IPS-NIHi11 (cell line): ENCODE results near the gene MCTP2.

Source experiments
- DNase-seq: peaks from one replicate; pipeline ENCODE4 v3.0.0; 2012; ENCODE audit warnings: mixed read lengths, low spot score

The MCTP2 gene

DNA sequence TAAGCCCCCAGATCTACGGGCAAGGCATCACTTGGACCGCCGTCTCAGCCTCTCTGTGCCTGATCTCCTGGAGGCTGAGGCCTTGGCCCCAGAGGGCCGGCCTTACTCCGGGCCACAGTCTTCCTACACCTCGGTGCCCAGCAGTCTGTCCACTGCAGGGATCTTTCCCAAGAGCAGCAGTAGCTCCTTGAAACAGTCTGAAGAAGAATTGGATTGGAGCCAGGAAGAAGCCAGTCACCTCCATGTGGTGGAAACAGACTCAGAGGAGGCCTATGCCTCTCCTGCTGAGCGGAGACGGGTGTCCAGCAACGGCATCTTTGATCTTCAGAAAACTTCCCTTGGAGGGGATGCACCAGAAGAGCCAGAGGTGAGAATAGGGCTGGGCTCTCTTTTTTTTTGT lies 67.0 kb downstream of the MCTP2 start:
- no peak for DNase-seq

DNA sequence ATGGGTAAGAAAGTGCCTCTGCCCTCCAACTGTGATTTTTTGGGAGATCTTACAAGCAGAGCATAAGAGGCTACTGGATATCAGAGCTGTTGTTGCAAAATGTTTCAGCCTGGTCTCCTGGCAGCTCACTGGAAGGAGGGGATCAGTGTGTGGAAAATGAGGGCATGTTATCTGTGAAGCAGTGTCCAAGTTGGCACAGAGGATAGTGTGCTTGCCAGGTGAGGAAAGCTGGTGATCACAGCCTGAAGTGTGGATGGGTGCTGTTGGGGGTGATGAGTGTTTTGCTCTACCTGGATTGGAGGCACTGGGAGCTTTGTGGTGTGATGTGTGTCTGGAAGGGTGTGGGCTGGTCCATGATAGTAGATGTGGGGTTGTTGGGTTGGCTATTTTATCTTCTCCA lies 69.3 kb downstream of the MCTP2 start:
- no peak for DNase-seq

DNA sequence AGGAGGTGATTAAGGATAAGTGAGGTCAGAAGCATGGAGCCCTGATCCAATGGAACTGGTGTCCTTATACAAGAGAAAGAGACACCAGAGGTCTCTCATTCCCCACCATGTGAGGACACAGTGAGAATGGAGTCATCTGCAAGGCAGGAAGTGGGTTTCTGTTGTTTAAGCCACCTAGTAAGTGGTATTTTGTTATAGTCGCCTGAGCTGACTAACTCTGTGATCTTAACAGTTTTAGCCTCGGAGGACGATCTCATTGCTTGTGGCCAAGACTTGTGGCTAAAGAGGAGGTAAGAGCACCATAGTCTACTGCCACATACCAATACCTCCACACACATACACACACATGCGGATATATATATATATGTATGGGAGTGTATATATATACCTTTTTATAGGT lies 73.8 kb downstream of the MCTP2 start:
- no peak for DNase-seq

DNA sequence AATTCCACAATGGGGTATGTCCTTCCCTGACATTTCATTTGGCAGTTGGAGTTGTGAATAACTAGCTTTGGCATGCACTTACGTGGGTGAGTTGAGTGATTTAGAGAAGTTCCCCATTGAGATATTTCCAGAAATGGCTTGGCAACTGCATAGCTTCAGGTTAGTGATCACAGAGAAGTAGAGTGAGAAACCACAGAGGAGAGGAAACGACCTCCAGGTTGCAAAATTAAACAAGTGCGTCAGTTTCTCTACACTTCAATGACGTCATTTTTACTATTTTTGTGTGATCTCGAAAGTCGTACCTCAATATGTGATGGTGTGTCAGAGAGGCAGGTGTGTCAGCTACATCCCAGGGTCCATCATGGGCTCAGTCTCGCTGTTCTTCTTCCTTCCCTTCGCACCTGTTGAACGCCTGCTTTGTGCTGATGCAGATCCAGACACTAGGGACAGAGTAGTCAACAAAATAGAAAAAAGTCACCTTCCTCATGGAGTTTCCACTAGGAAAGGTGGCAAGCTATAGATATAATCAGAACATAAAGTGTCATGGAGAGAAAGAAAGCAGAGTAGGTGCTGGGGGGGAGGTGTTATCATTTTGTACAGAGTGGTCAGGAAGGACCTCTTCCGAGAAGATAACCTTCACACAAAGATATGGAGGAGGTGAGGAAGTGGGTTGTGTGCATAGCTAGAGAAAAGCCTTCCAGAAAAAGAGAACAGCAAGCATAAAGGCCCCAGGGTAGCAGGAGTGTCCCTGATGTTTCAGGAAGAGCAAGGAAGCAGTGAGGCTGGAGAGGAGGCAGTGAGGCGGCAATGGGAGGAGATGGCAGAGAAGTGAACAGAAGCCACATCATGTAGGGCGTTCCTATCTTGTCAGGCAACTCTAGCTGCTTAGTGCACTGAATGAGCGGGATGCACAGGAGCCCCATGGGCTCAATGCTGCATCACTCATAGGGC lies 75.6 kb downstream of the MCTP2 start:
- DNase-seq = no peak

DNA sequence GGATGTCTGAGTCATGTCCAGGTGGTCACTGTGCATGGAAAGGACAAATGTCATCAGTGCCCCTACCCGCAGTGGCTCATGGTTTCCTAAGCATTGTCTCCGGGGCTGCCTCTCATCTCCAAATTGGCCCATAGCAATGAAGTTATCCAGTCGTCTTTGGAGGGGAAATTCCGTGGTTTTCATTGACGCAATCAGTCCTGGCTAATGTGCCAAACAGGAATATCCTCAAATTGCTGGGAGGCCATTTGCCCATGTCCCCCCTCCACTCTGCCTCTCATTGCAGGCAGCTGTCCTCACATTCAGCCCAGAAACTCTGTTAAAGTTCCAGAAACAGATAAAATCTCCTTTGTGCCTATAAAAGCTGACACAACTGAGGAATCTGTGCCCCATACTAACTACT lies 81.6 kb downstream of the MCTP2 start:
- DNase-seq = no peak

DNA sequence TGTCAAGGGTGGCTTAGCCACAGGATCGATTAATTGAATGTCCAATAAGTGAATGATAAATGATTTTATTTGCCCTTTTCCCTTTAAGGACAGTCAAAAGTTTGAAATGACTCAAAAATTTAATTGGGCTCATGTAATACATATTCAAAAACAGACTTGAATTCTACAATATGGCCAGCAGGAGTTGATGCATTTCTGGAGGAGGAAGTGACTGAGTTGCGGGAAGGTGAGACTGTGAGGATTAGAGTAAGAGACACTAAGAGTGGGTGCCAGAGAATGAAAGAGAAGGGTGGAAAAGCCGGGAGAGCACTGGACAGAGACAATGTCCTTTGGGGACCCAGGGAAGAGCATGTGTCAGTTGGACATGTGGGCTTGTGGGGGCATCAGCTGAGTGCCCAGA lies 83.3 kb downstream of the MCTP2 start:
- no peak for DNase-seq

DNA sequence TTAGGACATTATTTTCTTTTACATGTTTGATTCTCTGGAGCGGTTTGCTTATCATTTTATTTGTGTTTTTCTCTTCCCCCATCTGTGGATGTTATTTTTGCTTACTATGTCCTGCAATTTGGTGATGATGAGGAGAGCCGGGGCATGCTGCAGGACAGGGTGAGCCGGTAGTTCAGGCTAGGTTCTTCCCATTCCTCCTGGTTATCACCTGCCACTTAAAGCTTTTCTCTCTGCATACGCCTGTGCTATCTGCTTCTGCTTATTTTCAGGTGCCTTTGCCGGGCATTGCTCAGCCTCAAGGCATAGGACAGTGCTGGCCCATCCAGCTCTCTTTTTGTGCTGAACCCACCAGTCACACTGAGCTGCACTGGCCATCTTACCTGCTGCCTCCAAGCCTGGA lies 85.8 kb downstream of the MCTP2 start:
- no peak for DNase-seq

DNA sequence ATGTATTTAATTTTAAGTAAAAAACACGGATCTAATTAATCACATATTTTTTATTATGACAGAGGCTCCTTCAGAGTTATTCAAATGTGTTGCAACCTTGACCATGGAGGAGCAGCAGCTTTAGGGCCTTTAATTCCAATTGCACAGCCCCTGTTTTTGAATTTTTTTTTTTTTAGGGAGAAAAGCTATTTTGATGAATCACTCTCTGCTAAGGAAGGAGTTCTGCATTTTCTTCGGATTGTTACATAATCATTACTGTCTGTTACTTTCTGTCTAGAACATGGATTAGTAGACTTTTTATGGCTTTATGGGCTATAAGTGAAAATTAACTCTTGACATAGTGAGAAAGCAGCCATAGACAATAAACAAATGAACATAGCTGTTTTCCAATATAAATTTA lies 90.8 kb downstream of the MCTP2 start:
- DNase-seq = no peak

DNA sequence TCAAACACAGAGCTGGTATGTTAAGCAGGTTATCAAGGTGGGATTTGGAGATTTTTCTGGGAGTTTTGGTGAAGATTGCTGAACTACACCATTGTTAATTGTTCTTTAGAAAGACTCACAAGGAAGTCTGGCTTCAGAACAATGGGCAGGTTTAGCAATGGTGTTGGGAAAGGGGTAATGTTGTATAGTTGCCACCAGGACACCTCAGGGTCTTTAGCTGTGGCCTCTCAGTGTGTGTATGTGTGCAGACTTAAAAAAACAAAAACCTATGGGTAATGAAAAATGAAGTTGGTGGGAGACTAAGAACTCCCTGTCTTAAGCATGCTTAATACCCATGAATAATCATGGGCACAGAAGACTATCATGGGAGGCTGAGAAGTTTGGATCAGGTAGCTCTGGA lies 91.7 kb downstream of the MCTP2 start:
- no peak for DNase-seq

DNA sequence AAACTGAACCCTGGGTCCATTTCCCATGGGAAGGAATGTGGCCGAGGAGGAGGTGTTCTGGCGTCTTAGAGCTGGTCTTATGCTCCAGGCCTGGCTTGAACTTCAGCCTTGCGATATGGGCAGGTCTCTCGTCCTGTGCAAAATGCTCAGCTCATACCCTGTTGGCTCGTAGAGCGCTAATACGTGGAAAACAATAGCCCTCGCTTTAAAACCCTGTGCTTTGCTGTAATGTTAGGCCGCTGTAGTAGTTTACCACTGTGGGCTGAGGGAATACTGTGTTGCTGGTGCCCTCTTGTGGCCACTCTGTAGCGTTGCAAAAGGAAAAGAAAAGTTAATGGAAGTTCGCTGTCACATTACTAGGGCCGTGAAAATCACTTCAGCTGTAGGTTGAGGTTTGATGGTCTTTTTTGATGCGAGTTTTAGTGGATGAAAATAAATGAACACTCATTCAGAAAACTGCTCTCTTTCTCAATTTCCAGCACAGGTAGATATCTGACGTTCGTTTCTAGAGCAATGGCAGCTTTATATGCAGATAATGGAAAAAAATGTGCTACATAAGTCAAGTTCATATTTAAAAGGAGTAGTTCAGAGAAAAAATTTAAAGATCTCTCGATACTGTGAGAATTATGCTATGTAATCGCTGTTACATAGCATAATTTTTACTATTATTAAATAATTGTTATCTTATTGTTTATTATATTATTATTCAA lies 92.9 kb downstream of the MCTP2 start:
- peak; percentile 72 for DNase-seq

DNA sequence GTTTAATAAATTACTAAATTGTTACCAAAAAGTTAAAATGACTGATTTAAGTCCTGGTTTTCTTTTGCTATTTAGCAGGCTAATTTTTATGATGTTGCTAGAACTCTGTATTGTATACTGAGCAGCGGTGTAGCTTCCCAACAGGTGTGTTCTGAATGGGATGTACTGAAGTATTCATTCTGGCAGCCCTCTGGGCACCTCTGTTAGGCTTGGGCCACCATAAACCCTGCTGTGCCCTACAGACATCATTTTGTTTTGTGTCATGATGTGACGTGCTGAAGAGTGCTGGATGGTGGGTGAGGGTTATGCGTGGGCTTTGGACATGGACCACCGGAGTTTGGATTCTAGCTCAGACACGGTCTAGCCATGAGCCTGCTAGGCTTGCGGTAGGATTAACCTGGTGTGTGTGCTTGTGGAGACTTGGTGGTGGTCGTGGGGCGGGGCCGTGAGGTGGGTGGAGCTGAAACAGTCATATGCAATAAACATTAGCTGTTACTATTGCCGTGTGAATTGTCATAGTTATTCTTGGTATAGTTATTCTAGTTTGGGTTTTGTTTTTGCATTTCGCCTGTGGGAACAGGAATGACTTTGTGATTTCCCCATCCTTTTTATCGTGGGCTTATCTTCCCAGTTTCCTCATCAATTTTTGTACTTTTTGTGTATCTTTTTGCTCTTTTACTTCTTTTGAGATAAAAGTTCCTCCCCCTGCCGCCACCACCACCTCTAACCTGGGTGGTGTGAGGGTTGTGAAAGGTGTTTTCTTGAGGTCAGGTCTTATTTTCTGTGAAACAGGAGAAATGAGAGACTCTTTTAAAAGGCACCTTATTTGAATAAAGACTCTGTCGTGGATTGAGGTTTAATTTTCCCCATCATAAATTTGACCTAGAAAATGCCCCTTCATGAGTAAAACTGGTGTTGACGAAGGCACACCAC lies 93.7 kb downstream of the MCTP2 start:
- no peak for DNase-seq

DNA sequence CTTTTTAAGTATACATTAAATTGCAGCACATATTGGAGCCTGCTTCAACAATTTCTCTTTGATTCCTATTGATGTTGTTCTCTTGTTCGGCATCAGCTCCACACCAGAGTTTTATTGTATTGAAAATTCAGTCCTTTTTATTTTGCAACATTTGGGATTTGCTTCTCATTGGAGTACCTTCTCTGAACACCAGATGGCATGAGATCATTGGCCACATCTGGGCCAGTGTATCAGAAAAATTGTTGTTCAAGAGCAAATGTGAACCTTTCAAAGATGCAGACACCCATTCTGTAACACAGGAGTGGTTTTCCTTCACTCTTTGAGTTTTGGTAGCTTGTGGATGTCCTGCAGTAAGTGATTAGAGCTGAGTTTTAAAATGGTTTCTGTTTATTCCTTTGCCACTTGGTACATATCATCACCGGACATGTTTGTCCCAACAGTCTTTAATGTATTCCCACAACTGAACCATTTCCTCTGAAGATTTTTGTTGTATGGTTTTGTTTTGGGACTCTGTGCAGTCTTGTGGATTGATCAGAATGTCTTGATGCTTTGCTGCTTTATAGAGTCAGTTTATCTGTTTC lies 96.1 kb downstream of the MCTP2 start:
- peak; percentile 16 for DNase-seq

DNA sequence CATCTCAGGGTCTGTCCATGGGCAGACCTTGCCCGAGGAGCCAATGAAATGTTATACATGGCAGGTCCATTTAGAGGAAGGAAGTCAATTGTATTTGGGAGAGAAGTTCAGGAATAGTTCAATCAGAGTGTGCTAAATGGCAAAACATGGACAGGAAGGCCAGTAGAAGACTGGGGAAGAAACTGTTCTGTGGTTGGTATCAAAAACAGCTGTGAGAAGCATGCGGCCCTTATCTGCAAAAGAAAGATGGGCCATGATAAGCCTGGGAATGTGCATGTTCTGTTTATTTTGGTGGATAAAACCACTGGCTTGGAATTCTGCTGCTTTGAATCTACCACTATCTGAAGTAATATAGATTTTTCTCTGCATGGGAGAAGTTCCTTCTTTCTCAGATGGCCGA lies 100.4 kb downstream of the MCTP2 start:
- DNase-seq = no peak

DNA sequence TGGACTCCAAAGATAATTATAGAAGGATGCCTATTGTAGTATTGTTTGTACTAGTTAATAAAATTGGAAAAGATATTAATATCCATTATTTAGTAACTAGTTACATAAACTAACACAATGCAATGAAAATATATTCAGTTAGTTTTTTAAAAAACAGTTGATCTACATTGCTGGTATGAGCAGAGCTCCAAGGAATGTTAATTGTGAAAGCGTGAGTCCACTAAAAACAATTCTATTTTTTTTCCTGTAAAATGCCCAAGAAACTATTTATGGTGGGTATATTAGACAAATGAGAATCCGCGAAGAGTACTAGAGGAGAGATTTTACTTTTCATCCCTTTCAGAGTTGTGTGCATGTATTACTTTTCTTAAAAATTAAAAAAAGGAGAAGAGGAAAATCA lies 104.3 kb downstream of the MCTP2 start:
- DNase-seq = no peak

DNA sequence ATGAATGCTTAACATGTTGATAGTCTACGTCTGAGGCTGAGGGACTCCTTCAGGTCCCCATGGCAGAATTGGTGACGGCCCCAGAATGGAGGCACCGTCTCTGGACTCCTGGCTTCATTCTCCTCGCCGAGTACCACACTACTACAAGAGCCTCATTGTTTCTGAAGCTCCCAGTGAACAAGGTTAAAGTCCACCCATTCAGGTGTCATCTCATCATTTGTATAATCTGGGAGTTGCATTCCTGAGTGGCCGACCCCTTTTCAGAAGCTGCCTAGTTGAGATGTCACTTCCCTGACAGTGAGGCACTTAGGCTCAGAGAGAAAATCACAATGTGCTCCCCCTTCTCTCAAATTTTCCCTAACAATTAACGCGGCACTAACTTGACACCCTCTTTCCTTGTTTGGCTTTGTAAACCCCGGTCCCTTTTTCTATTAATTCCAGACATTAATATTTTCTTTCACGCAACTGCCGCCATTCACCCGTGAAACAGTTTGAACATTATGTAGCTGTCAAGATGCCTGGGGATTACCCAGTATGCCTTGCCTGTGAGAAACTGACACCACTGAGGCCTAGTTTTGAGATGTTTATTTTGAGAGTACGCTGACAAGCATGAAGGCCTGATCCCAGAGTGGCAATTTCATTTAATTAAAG lies 105.6 kb downstream of the MCTP2 start:
- no peak for DNase-seq

DNA sequence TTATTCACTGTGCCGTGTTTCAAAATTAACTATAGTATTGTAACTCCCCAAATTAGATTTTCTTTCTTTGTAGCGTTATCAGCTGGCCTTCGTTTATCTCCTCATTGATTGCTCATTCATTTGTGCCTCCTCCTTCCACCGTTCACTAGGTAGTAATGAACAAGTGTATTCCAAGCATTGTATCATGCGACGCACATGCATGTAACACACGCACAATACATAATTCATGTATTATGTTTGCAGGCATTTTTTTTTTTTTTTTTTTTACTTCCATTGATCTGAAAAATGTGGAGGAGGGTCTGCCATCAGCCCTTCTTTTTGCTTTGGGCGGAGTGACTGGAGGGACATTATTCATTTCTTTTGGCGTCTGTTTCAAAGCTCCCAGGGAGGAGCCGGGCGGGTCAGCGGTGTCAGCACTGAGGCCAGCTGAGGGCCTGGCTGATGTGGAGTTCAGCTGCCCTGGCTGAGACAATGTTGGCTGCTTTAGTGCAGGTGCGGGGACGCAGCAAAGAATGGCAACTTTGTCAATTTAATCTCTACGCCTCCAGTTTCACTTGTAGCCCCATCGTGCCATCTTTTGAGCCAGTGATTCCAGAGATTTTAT lies 107.0 kb downstream of the MCTP2 start:
- no peak for DNase-seq

DNA sequence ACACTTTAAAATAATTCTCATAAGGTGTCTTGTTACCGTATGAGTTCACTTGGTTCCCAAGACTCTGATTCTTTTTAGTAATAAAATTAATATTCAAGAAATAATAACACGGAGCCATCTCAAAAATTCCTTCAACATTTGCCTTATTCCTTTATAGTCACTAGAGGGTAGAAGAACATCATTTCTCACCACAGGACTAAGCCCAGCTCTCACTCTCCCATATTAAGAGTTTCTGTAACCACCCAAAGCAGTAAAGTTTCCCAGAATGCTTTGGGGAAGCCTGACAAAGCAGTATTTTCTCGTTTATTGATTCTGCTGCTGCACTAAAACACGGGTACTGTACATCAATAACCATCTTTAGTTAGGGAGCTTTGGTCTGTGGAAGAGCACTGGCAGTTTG lies 114.9 kb downstream of the MCTP2 start:
- no peak for DNase-seq

DNA sequence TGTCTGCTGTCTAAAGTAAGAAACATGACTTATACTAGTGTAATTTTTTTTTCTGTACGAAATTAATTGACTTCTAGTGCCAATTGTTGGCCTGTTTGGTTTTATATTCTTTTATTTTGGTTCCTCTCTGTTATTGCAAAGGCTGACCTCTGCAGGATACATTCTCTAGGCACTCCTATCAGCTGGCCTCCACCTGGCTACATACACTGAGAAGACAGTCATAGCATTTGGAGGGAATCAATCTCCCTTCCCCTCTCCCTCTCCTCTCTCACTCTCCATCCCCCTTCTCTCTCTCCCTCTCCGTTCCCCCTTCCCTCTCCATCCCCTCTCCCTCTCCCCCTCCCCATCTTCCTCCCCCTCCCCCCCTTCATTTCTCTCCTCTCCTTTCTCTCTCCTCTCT lies 116.7 kb downstream of the MCTP2 start:
- DNase-seq = no peak

DNA sequence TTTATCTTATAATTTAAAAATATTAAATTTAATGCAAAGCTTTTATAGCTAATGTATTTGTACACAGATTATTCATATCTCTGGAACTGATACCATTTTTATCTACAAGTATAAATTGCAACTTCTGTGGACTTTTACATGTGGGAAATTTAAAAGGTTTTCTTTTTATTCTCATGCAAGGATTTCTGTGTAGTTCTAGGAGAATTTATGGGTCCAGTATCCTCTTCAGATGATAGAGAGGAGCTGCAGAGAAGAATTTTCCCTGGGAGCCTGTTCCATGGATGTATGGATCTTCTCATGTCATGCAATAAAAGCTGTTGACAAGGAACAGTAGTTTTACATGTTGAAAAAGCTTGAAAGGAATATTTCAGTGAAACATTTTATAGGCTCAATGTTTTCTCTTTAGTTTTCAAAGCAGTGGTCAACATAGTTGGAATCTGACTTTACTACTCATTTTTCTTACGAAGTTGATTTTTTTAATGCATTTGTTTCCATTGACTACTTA lies 119.7 kb downstream of the MCTP2 start:
- no peak for DNase-seq

DNA sequence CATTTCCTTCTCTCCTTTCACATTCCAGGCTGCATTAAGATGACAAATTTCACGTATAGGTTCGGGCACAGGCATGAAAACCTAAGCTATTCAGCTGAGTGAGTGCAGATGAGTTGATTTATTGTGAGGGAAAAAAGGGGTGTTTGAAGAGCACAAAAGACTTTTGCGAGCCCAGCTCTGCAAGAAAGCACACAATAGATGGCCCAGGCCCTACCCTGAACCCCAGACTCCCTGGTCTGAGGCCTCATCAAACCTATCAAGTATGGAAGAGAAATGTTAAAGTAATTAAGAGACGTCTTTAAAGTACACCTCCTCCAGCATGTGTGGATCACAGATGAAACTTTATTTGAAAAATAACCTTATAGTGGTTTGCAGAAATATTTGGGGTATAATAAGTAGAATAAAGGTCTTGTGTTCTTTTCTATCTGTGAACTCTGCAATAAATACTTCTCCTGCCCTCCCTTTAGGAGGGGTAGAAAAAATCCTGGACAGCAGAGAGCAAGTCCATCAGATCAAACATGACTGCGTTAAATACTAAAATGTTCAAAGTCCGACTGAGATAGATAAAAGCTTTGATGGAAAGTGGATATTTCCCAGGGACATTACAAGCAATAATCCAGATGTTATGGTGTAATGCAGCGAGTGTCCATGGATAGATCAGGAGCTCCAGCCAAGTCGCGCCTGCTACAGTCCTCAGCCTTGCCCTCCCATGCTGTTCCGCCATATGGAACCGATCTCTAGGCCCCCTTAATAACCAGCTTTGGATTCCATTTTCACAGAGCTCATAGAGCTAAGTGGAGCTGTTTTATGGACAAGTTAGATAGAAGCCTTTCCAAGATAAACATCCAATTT lies 121.5 kb downstream of the MCTP2 start:
- DNase-seq = no peak
